ENCODE measurements around the gene UBR1.

GRCh38 chr15:43125100-43125661, 19.3 kb upstream of the UBR1 start:
- TF ChIP-seq CTCF (IDR thresholded peaks at IDR 0.05; ENCODE audit: low read length) (no peak), EZH2 (IDR thresholded peaks at IDR 0.05; ENCODE audit: borderline replicate concordance, low read length) (no peak)
